ENCODE measurements around the gene ATF6. TPM values are rescaled to one million over a fixed set of nuclear protein-coding genes. Genes with fewer than 3 reads are reported as not detected.

The ATF6 gene
- total and polyA plus RNA-seq, 9 of the 15 experiments (the other 6 are each of a cell fraction or from before 2014, with no cell fraction given), result 11.7 to 32.4 (median 20.4) TPM

DNA sequence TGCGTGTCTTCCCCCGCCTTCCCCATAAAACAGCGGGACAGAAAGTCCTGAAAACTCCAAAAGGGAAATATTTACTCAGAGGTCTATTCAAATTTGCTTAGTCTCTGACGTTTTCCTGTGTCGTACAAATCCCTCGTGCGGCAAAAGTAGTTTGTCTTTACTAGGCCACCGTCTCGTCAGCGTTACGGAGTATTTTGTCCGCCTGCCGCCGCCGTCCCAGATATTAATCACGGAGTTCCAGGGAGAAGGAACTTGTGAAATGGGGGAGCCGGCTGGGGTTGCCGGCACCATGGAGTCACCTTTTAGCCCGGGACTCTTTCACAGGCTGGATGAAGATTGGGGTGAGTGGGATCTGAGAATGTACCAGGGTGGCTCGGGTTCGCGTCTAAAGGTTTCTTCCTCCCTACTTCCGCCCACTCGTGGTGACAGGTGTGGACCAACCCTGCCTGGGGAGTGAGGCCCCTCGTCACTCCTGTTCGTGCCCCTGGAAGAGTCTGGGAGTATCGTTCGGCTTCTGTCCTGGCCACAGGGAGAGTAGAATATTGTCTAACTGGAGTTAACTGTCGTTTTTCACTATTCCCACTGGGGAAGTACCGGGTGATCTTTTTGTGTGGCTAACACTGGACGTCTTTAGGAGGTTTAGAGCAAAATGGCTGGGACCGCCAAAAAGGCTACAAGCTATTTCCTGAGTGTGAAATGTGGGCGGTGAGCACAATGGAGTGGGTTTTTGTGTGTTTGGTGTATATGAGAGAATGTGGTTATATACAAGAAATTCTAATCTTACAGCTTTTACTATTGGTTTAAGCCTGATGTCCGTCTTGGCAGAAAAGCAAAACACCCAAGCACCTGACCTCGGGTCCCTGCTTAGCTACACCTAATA lies at the start of gene ATF6 (continued):
- TF ChIP-seq RNF219 (CRISPR knock-in tag; IDR thresholded peaks at IDR 0.05) (no peak), HSF4 (CRISPR knock-in tag; IDR thresholded peaks at IDR 0.05; ENCODE audit: borderline replicate concordance) (no peak), SAP30 (IDR thresholded peaks at IDR 0.05; ENCODE audit: borderline replicate concordance, insufficient read depth, low read depth, low read length, poor library complexity, severe bottlenecking) (peak; percentile 86), NFYB (IDR thresholded peaks at IDR 0.05; ENCODE audit: extremely low read depth, insufficient read length) (no peak), ZKSCAN3 (CRISPR knock-in tag; IDR thresholded peaks at IDR 0.05) (no peak), NUFIP1 (IDR thresholded peaks at IDR 0.05; ENCODE audit: partially characterized antibody) (no peak), CHD1 (IDR thresholded peaks at IDR 0.05; ENCODE audit: low read length) (no peak), THRA (IDR thresholded peaks at IDR 0.05) (no peak), HMGN3 (IDR thresholded peaks at IDR 0.05; ENCODE audit: borderline replicate concordance, extremely low read depth, insufficient read length, low read depth, low read length) (no peak), CHCHD3 (CRISPR knock-in tag; IDR thresholded peaks at IDR 0.05) (no peak), NFIC (IDR thresholded peaks at IDR 0.05) (peak; percentile 42), XRCC5 (IDR thresholded peaks at IDR 0.05; ENCODE audit: low read depth, low read length) (peak; percentile 95), GATAD2A (IDR thresholded peaks at IDR 0.05) (peak; percentile 91), ZNF57 (CRISPR knock-in tag; IDR thresholded peaks at IDR 0.05) (no peak)
- TF ChIP-seq, protein P1, sequence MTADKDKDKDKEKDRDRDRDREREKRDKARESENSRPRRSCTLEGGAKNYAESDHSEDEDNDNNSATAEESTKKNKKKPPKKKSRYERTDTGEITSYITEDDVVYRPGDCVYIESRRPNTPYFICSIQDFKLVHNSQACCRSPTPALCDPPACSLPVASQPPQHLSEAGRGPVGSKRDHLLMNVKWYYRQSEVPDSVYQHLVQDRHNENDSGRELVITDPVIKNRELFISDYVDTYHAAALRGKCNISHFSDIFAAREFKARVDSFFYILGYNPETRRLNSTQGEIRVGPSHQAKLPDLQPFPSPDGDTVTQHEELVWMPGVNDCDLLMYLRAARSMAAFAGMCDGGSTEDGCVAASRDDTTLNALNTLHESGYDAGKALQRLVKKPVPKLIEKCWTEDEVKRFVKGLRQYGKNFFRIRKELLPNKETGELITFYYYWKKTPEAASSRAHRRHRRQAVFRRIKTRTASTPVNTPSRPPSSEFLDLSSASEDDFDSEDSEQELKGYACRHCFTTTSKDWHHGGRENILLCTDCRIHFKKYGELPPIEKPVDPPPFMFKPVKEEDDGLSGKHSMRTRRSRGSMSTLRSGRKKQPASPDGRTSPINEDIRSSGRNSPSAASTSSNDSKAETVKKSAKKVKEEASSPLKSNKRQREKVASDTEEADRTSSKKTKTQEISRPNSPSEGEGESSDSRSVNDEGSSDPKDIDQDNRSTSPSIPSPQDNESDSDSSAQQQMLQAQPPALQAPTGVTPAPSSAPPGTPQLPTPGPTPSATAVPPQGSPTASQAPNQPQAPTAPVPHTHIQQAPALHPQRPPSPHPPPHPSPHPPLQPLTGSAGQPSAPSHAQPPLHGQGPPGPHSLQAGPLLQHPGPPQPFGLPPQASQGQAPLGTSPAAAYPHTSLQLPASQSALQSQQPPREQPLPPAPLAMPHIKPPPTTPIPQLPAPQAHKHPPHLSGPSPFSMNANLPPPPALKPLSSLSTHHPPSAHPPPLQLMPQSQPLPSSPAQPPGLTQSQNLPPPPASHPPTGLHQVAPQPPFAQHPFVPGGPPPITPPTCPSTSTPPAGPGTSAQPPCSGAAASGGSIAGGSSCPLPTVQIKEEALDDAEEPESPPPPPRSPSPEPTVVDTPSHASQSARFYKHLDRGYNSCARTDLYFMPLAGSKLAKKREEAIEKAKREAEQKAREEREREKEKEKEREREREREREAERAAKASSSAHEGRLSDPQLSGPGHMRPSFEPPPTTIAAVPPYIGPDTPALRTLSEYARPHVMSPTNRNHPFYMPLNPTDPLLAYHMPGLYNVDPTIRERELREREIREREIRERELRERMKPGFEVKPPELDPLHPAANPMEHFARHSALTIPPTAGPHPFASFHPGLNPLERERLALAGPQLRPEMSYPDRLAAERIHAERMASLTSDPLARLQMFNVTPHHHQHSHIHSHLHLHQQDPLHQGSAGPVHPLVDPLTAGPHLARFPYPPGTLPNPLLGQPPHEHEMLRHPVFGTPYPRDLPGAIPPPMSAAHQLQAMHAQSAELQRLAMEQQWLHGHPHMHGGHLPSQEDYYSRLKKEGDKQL (CRISPR knock-in tag; IDR thresholded peaks at IDR 0.05; ENCODE audit: borderline replicate concordance), result no peak
- TF ChIP-seq, protein P2, sequence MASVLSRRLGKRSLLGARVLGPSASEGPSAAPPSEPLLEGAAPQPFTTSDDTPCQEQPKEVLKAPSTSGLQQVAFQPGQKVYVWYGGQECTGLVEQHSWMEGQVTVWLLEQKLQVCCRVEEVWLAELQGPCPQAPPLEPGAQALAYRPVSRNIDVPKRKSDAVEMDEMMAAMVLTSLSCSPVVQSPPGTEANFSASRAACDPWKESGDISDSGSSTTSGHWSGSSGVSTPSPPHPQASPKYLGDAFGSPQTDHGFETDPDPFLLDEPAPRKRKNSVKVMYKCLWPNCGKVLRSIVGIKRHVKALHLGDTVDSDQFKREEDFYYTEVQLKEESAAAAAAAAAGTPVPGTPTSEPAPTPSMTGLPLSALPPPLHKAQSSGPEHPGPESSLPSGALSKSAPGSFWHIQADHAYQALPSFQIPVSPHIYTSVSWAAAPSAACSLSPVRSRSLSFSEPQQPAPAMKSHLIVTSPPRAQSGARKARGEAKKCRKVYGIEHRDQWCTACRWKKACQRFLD (CRISPR knock-in tag; IDR thresholded peaks at IDR 0.05), result 0 out of 2 replicates have a peak, but pooled peaks have one; percentile 31
